K562 (cell line): Measurements from ENCODE around the gene MPG. TPM values are rescaled to one million over a fixed set of nuclear protein-coding genes. Genes with fewer than 3 reads are reported as not detected.

Experiments
- CC2D1A ChIP-seq: fragments of 450-650 bp; IDR thresholded peaks from 2 replicates; pipeline ENCODE4 v1.6.1; 2017; ENCODE audit warnings: mild to moderate bottlenecking
- COPS2 ChIP-seq: fragments of 450-650 bp; conservative IDR thresholded peaks from 2 replicates; pipeline ENCODE4 v1.6.1; 2016; ENCODE audit warnings: mild to moderate bottlenecking, moderate library complexity
- ELK1 ChIP-seq: sonication (generic); formaldehyde crosslinking; IDR thresholded peaks from 2 replicates; pipeline ENCODE4 v1.8.1; 2022; ENCODE audit warnings: missing genetic modification reagents
- FUS ChIP-seq: fragments of 200-400 bp; formaldehyde crosslinking; optimal IDR thresholded peaks from 2 replicates; pipeline ENCODE3; 2017; ENCODE audit warnings: low read depth, low read length
- ILK ChIP-seq: fragments of 450-650 bp; IDR thresholded peaks from 2 replicates; pipeline ENCODE4 v1.6.1; 2016; ENCODE audit warnings: missing genetic modification characterization, low read depth, mild to moderate bottlenecking, missing compliant biosample characterization, moderate library complexity, borderline replicate concordance
- MAZ ChIP-seq, 2 experiments: fragments of 450-650 bp in 1 of 2; sonication (generic) in 1 of 2; formaldehyde crosslinking; IDR thresholded peaks in 1 of 2; conservative IDR thresholded peaks in 1 of 2; 2 replicates each; pipeline versions ENCODE4 v1.4.0 to v1.5.0; 2020; ENCODE audit warnings: mild to moderate bottlenecking in 1 of 2, missing genetic modification reagents in 1 of 2
- MBD2 ChIP-seq: sonication (generic); IDR thresholded peaks from 2 replicates; pipeline ENCODE4 v1.6.1; 2016; ENCODE audit warnings: low read depth, borderline replicate concordance
- NR0B1 ChIP-seq: fragments of 450-650 bp; IDR thresholded peaks from one replicate; pipeline ENCODE4 v1.6.1; 2018; ENCODE audit warnings: mild to moderate bottlenecking, moderate library complexity; ENCODE audit not compliant: partially characterized antibody
- NR4A1 ChIP-seq, 2 experiments: fragments of 250-450 bp in 1 of 2; fragments of 450-650 bp in 1 of 2; sonication (Bioruptor Pico) in 1 of 2; IDR thresholded peaks; 2 replicates each; pipeline versions ENCODE4 v1.4.0 to v1.6.1; 2016 to 2020; ENCODE audit warnings: mild to moderate bottlenecking in 2 of 2, missing compliant biosample characterization in 1 of 2, missing genetic modification characterization in 1 of 2, moderate library complexity in 1 of 2
- PCBP2 ChIP-seq: fragments of 200-400 bp; formaldehyde crosslinking; IDR thresholded peaks from 2 replicates; pipeline ENCODE4 v1.6.1; 2018; ENCODE audit warnings: low read length, low read depth, mild to moderate bottlenecking, moderate library complexity; ENCODE audit not compliant: poor library complexity, severe bottlenecking
- PHF21A ChIP-seq: fragments of 450-650 bp; IDR thresholded peaks from 2 replicates; pipeline ENCODE4 v1.6.1; 2017; ENCODE audit warnings: low read depth, borderline replicate concordance
- RBBP5 ChIP-seq: fragments of 200-600 bp; sonication (generic); IDR thresholded peaks from 2 replicates; pipeline ENCODE4 v1.6.1; 2012; ENCODE audit warnings: borderline replicate concordance, mild to moderate bottlenecking, low read length, control low read depth, inconsistent platforms; ENCODE audit not compliant: insufficient read depth, poor library complexity, severe bottlenecking
- SETDB1 ChIP-seq: IDR thresholded peaks from one replicate; pipeline ENCODE4 v1.6.1; 2012; ENCODE audit warnings: low read length, control low read depth, inconsistent platforms
- TFE3 ChIP-seq: fragments of 450-650 bp; formaldehyde crosslinking; IDR thresholded peaks from 2 replicates; pipeline ENCODE4 v1.4.0; 2020; ENCODE audit warnings: mild to moderate bottlenecking, mixed read lengths
- UBTF ChIP-seq, 2 experiments: IDR thresholded peaks; 2 replicates each; pipeline ENCODE4 v1.6.1; 2012; ENCODE audit warnings: improper control_type of control experiment in 2 of 2, low read depth in 2 of 2, low read length in 2 of 2, borderline replicate concordance in 1 of 2
- ZNF347 ChIP-seq: fragments of 450-650 bp; formaldehyde crosslinking; IDR thresholded peaks from 2 replicates; pipeline ENCODE4 v1.4.0; 2020; ENCODE audit warnings: low read depth, mild to moderate bottlenecking, moderate library complexity
- ZNF436 ChIP-seq: fragments of 250-450, 450-650 bp; sonication (Bioruptor Pico); formaldehyde crosslinking; IDR thresholded peaks from 2 replicates; pipeline ENCODE4 v1.7.0; 2020; ENCODE audit warnings: mild to moderate bottlenecking
- ZNF764 ChIP-seq: fragments of 250-450 bp; sonication (Bioruptor Pico); IDR thresholded peaks from 2 replicates; pipeline ENCODE4 v1.4.0; 2020; ENCODE audit warnings: low read depth, mild to moderate bottlenecking, moderate library complexity
- polyA plus RNA-seq, 8 experiments: library from polyadenylated mRNA; depleted of rRNA in 4 of 8; stranded (reverse) in 5 of 8; unstranded in 3 of 8; fragments of >200 nt; fragmentation: Nextera tagmentation in 2 of 8; fragmentation: Illumina TruSeq in 1 of 8; extraction: Ambion mirVana in 2 of 8; extraction: Trizol in 1 of 8; gene quantifications; 2 replicates each; pipeline versions ENCODE4 v1.2.1 to v1.2.3, GENCODE V29; 2011 to 2014; ENCODE audit warnings: inconsistent platforms in 1 of 8, missing spikeins in 1 of 8
- total RNA-seq, 7 experiments: library from RNA; depleted of rRNA in 6 of 7; stranded (reverse); fragments of >200 nt in 6 of 7; fragmentation: Illumina TruSeq in 2 of 7; extraction: Trizol in 2 of 7; gene quantifications; 2 replicates each; pipeline versions ENCODE4 v1.2.1 to v1.2.3, GENCODE V29; 2011 to 2021; ENCODE audit warnings: low replicate concordance in 1 of 7

Gene MPG
- total and polyA plus RNA-seq, 9 of the 15 experiments (the other 6 are each of a cell fraction or from before 2014, with no cell fraction given) = 0.42 to 226 (median 36.2) TPM

GRCh38 chr16:53346-54236 is 24.4 kb upstream of the MPG start, which contains the start of the genes POLR3K and SNRNP25 (continued):
- 0 out of 2 replicates have a peak, but pooled peaks have one; percentile 34 for TF ChIP-seq ZNF764 (CRISPR knock-in tag)
- no peak for TF ChIP-seq NR4A1 (CRISPR knock-in tag; IDR thresholded peaks at IDR 0.05)
- TF ChIP-seq NR4A1 (tag; IDR thresholded peaks at IDR 0.05) = no peak
- TF ChIP-seq UBTF (IDR thresholded peaks at IDR 0.05; ENCODE audit: borderline replicate concordance in 1 of 2, low read depth in 2 of 2, low read length in 2 of 2) = no peak
- TF ChIP-seq PCBP2 = no peak
- TF ChIP-seq PHF21A = no peak
- TF ChIP-seq TFE3 (CRISPR knock-in tag) = no peak
- peak; percentile 54 for TF ChIP-seq FUS
- no peak for TF ChIP-seq NR0B1
- TF ChIP-seq ZNF347 (CRISPR knock-in tag) = no peak
- TF ChIP-seq CC2D1A = no peak
- TF ChIP-seq RBBP5 = peak; percentile 87
- no peak for TF ChIP-seq SETDB1
- TF ChIP-seq MAZ (CRISPR knock-in tag; conservative IDR thresholded peaks at IDR 0.05 in 1 of 2, IDR thresholded peaks at IDR 0.05 in 1 of 2) = peak; percentile 5 to 61; a peak in 3 of 4 replicates
- TF ChIP-seq ELK1 (CRISPR knock-in tag) = no peak
- no peak for TF ChIP-seq ILK (tag)
- TF ChIP-seq MBD2 = peak; percentile 95
- TF ChIP-seq COPS2 = no peak
- TF ChIP-seq ZNF436 (CRISPR knock-in tag) = no peak
